SK-N-SH (cell line): Measurements from ENCODE around the gene NUDT19. TPM values are rescaled to one million over a fixed set of nuclear protein-coding genes. Genes with fewer than 3 reads are reported as not detected.

ENCODE experiments used
- CTCF ChIA-PET: fragments of 300-600, 350-600 bp; formaldehyde crosslinking; extraction: SDS; loops from one replicate; lab custom pipeline; 2021; lab: Yijun Ruan, JAX
- POLR2A ChIA-PET: fragments of 350-600 bp; sonication (Branson Sonifier 250); formaldehyde crosslinking; extraction: SDS; loops from one replicate; lab custom pipeline; 2020; ENCODE audit warnings: antibody characterized with exemption, inconsistent platforms; lab: Yijun Ruan, JAX
- DNase-seq: peaks from one replicate; pipeline ENCODE4 v3.0.0; 2012
- H2AFZ ChIP-seq: fragments of 200-600 bp; sonication (generic); 2 replicates; pipeline ENCODE4 v1.8.1; 2016; ENCODE audit warnings: antibody characterized with exemption, mild to moderate bottlenecking, low read depth
- H3F3A ChIP-seq: fragments of 200-600 bp; sonication (generic); replicated peaks from 2 replicates; pipeline ENCODE3; 2016; ENCODE audit warnings: antibody characterized with exemption, mild to moderate bottlenecking; ENCODE audit not compliant: insufficient read depth
- H3K27ac ChIP-seq, 2 experiments: fragments of 200-500 bp in 1 of 2; fragments of 200-600 bp in 1 of 2; sonication (Bioruptor generic) in 1 of 2; sonication (generic), shearing (Covaris generic) in 1 of 2; 2 replicates each; pipeline versions ENCODE4 v1.5.1 to v1.6.1; 2014 to 2016; ENCODE audit warnings: low read depth in 2 of 2, inconsistent platforms in 1 of 2, low read length in 1 of 2, mild to moderate bottlenecking in 1 of 2, mixed read lengths in 1 of 2
- H3K27me3 ChIP-seq: fragments of 200-600 bp; sonication (generic), shearing (Covaris generic); 2 replicates; pipeline ENCODE4 v1.6.1; 2016; ENCODE audit warnings: mixed run types; ENCODE audit not compliant: insufficient read depth
- H3K36me3 ChIP-seq, 2 experiments: fragments of 200-500 bp in 1 of 2; fragments of 200-600 bp in 1 of 2; sonication (Bioruptor generic) in 1 of 2; sonication (generic) in 1 of 2; replicated peaks in 1 of 2; 2 replicates each; pipeline versions ENCODE3 to v1.5.1; 2014 to 2016; ENCODE audit warnings: low read length in 1 of 2, mild to moderate bottlenecking in 1 of 2; ENCODE audit not compliant: insufficient read depth in 2 of 2, control insufficient read depth in 1 of 2
- H3K4me1 ChIP-seq, 2 experiments: fragments of 200-500 bp in 1 of 2; fragments of 200-600 bp in 1 of 2; sonication (Bioruptor generic) in 1 of 2; sonication (generic), shearing (Covaris generic) in 1 of 2; 2 replicates each; pipeline versions ENCODE4 v1.5.1 to v1.6.1; 2014 to 2016; ENCODE audit warnings: low read depth in 1 of 2, low read length in 1 of 2, mixed run types in 1 of 2; ENCODE audit not compliant: insufficient read depth in 2 of 2, control insufficient read depth in 1 of 2
- H3K4me2 ChIP-seq: fragments of 200-600 bp; sonication (generic), shearing (Covaris generic); 2 replicates; pipeline ENCODE4 v1.6.1; 2017; ENCODE audit warnings: mixed run types
- H3K4me3 ChIP-seq, 2 experiments: fragments of 200-500 bp in 1 of 2; fragments of 200-600 bp in 1 of 2; sonication (Bioruptor generic) in 1 of 2; sonication (generic), shearing (Covaris generic) in 1 of 2; 2 replicates each; pipeline versions ENCODE4 v1.5.1 to v1.8.1; 2014 to 2016; ENCODE audit warnings: low read depth in 2 of 2, inconsistent platforms in 1 of 2, low read length in 1 of 2, mild to moderate bottlenecking in 1 of 2, mixed read lengths in 1 of 2, moderate library complexity in 1 of 2
- H3K79me2 ChIP-seq: fragments of 200-600 bp; sonication (generic); 2 replicates; pipeline ENCODE4 v1.8.1; 2017; ENCODE audit warnings: mild to moderate bottlenecking; ENCODE audit not compliant: insufficient read depth
- H3K9ac ChIP-seq: fragments of 200-600 bp; sonication (generic); 2 replicates; pipeline ENCODE4 v1.6.1; 2017; ENCODE audit warnings: mixed run types
- H3K9me2 ChIP-seq: fragments of 200-600 bp; sonication (generic); 2 replicates; pipeline ENCODE4 v1.6.1; 2017; ENCODE audit warnings: mixed run types
- H3K9me3 ChIP-seq: fragments of 200-600 bp; sonication (generic); 2 replicates; pipeline ENCODE4 v1.6.1; 2017; ENCODE audit warnings: mixed run types, mild to moderate bottlenecking, moderate library complexity
- H4K20me1 ChIP-seq: fragments of 200-600 bp; sonication (generic); 2 replicates; pipeline ENCODE4 v1.6.1; 2017; ENCODE audit warnings: mild to moderate bottlenecking, mixed run types; ENCODE audit not compliant: insufficient read depth
- CTCF ChIP-seq: fragments of 200-600 bp; sonication (generic); IDR thresholded peaks from 2 replicates; pipeline ENCODE4 v1.6.1; 2017; ENCODE audit warnings: antibody characterized with exemption, mild to moderate bottlenecking, moderate library complexity
- EP300 ChIP-seq, 2 experiments: IDR thresholded peaks; 2 replicates each; pipeline versions ENCODE4 v1.4.0 to v1.6.1; 2012; ENCODE audit warnings: borderline replicate concordance in 1 of 2, low read depth in 1 of 2, low read length in 1 of 2
- FOXJ3 ChIP-seq: sonication (generic); formaldehyde crosslinking; IDR thresholded peaks from 2 replicates; pipeline ENCODE4 v1.5.1; 2020; ENCODE audit warnings: mild to moderate bottlenecking, missing genetic modification reagents
- FOXM1 ChIP-seq: IDR thresholded peaks from 2 replicates; pipeline ENCODE4 v1.4.0; 2012; ENCODE audit warnings: low read depth, mild to moderate bottlenecking
- IRF3 ChIP-seq: fragments of 150-350 bp; IDR thresholded peaks from 2 replicates; pipeline ENCODE4 v1.6.1; 2016; ENCODE audit warnings: mild to moderate bottlenecking, low read depth, low read length
- JUND ChIP-seq: IDR thresholded peaks from 2 replicates; pipeline ENCODE4 v1.4.0; 2012
- MEF2A ChIP-seq: IDR thresholded peaks from 2 replicates; pipeline ENCODE4 v1.4.0; 2012; ENCODE audit warnings: low read depth, borderline replicate concordance
- NFIC ChIP-seq: IDR thresholded peaks from 2 replicates; pipeline ENCODE4 v1.4.0; 2012; ENCODE audit warnings: borderline replicate concordance
- NRF1 ChIP-seq: IDR thresholded peaks from 2 replicates; pipeline ENCODE4 v1.6.1; 2012; ENCODE audit warnings: low read depth, mild to moderate bottlenecking, low read length
- POLR2AphosphoS5 ChIP-seq: IDR thresholded peaks from 2 replicates; pipeline ENCODE4 v1.6.1; 2012; ENCODE audit warnings: low read depth, low read length
- RAD21 ChIP-seq: IDR thresholded peaks from 2 replicates; pipeline ENCODE4 v1.6.1; 2012; ENCODE audit warnings: mild to moderate bottlenecking, low read length
- SIN3A ChIP-seq: IDR thresholded peaks from 2 replicates; pipeline ENCODE4 v1.6.1; 2012; ENCODE audit warnings: low read depth, mild to moderate bottlenecking, low read length, moderate library complexity, borderline replicate concordance
- SMC3 ChIP-seq: IDR thresholded peaks from 2 replicates; pipeline ENCODE4 v1.6.1; 2012; ENCODE audit warnings: low read depth, low read length, improper control_type of control experiment
- TAF1 ChIP-seq: IDR thresholded peaks from 2 replicates; pipeline ENCODE4 v1.6.1; 2012; ENCODE audit warnings: low read depth, mild to moderate bottlenecking, low read length, moderate library complexity, borderline replicate concordance
- TCF12 ChIP-seq: IDR thresholded peaks from 2 replicates; pipeline ENCODE4 v1.4.0; 2012
- YY1 ChIP-seq: IDR thresholded peaks from 2 replicates; pipeline ENCODE4 v1.4.0; 2012; ENCODE audit warnings: low read depth, mild to moderate bottlenecking
- ZBTB33 ChIP-seq: IDR thresholded peaks from 2 replicates; pipeline ENCODE4 v1.4.0; 2012; ENCODE audit warnings: low read depth, borderline replicate concordance
- WGBS: methylation state at CpG from one replicate; pipeline ENCODE4 v1.1.6; 2017; ENCODE audit warnings: low lambda C conversion rate; 5-methylcytosine and 5-hydroxymethylcytosine counted together
- polyA plus RNA-seq, 3 experiments: library from polyadenylated mRNA; depleted of rRNA; stranded (reverse); fragments of >200 nt; gene quantifications; 2 replicates each; pipeline ENCODE4 v1.2.3, GENCODE V29; 2012

NUDT19 gene
- polyA plus RNA-seq, 1 of the 3 experiments (the other 2 are of a cell fraction) = 6.2 TPM

GRCh38 chr19:32743021-32743420 is 51.4 kb downstream of the NUDT19 start:
- Histone ChIP-seq H3K79me2 (no peaks in the 10 kb centered on the region), H3K4me3 (no peak overlapping the region), H3K4me2 (no peak overlapping the region), H3K4me1 (0 out of 4 replicates have a peak, but pooled peaks cover 0 to 6% of the 10 kb centered on the region in 2 experiments), H3K9ac (no peak overlapping the region), H3F3A (peaks cover 6% of the 10 kb centered on the region), H3K27ac (no peak overlapping the region), H3K27me3 (no peaks in the 10 kb centered on the region), H3K9me2 (no peaks in the 10 kb centered on the region), H4K20me1 (no peaks in the 10 kb centered on the region), H2AFZ (no peak overlapping the region), H3K36me3 (no peaks in the 10 kb centered on the region)
- WGBS = 90% methylated on average over 9 of the region's 9 CpGs
- POLR2A ChIA-PET = no interaction called here
- CTCF ChIA-PET = no interaction called here
- TF ChIP-seq CTCF = no peak
- no peak for TF ChIP-seq FOXM1
- TF ChIP-seq POLR2AphosphoS5 = no peak
- no peak for TF ChIP-seq YY1
- TF ChIP-seq TAF1 = no peak
- no peak for TF ChIP-seq RAD21
- TF ChIP-seq FOXJ3 = no peak
- no peak for TF ChIP-seq EP300 (IDR thresholded peaks at IDR 0.05; ENCODE audit: borderline replicate concordance in 1 of 2, low read depth in 1 of 2, low read length in 1 of 2)
- TF ChIP-seq SMC3 = no peak
- TF ChIP-seq NRF1 = no peak
- no peak for TF ChIP-seq ZBTB33
- TF ChIP-seq NFIC = no peak
- no peak for TF ChIP-seq SIN3A
- TF ChIP-seq JUND = no peak
- TF ChIP-seq MEF2A = no peak
- TF ChIP-seq IRF3 = no peak
- no peak for TF ChIP-seq TCF12
- TF ChIP-seq, all 33 proteins: peak for 0
- no peak for DNase-seq
- no peaks in the 10 kb centered on the region for H3K9me3 ChIP-seq
